CMK (cell line): ENCODE results near the gene ZBTB45.
"Not testable (repeated sequence)": the region's sequence is repeated elsewhere in the genome, so short reads cannot be mapped to it uniquely, and the experiment has no call there.

ENCODE experiments used
- DNase-seq: peaks from one replicate; pipeline ENCODE4 v3.0.0-alpha.2; 2010; ENCODE audit warnings: low read depth

ZBTB45 gene

GRCh38 chr19:58474997-58475713 is 44.5 kb downstream of the ZBTB45 start:
- DNase-seq, result no peak

GRCh38 chr19:58474291-58474996 is 45.2 kb downstream of the ZBTB45 start:
- DNase-seq, result no peak

GRCh38 chr19:58473775-58474174 is 45.8 kb downstream of the ZBTB45 start:
- no peak for DNase-seq

GRCh38 chr19:58471736-58472135 is 47.9 kb downstream of the ZBTB45 start:
- DNase-seq, result no peak

- DNase-seq, result not testable (repeated sequence)
Observed at GRCh38 chr19:58470837-58471543, 48.6 kb downstream of the ZBTB45 start.

- DNase-seq, result no peak
Observed at GRCh38 chr19:58469241-58470013, 50.2 kb downstream of the ZBTB45 start.

- no peak for DNase-seq
Observed at GRCh38 chr19:58468216-58468839, 51.3 kb downstream of the ZBTB45 start.

- DNase-seq, result peak; percentile 95
Observed at GRCh38 chr19:58466760-58467589, 52.6 kb downstream of the ZBTB45 start, which contains the start of gene ZNF324. ZNF324 (plus strand) TSS chr19:58467080; CDS start chr19:58469186, 2,106 bp downstream.

- no peak for DNase-seq
Observed at GRCh38 chr19:58466089-58466759, 53.4 kb downstream of the ZBTB45 start.
